A673 (cell line): ENCODE results near the gene CRISPLD2.

Source experiments
- EZH2 ChIP-seq: fragments of 200-600 bp; sonication (generic); IDR thresholded peaks from 2 replicates; pipeline ENCODE4 v1.6.1; 2017; ENCODE audit warnings: borderline replicate concordance, low read depth, mild to moderate bottlenecking, mixed read lengths, antibody characterized with exemption, low read length; ENCODE audit not compliant: poor library complexity, severe bottlenecking
- TF ChIP-seq, protein P1 (sequence below): fragments of 300-800, 200-600 bp; sonication (generic); conservative IDR thresholded peaks from 2 replicates; pipeline ENCODE4 v1.5.1; 2017; ENCODE audit warnings: low read depth, mild to moderate bottlenecking, antibody characterized with exemption, low read length, moderate library complexity, mixed read lengths

DNA sequence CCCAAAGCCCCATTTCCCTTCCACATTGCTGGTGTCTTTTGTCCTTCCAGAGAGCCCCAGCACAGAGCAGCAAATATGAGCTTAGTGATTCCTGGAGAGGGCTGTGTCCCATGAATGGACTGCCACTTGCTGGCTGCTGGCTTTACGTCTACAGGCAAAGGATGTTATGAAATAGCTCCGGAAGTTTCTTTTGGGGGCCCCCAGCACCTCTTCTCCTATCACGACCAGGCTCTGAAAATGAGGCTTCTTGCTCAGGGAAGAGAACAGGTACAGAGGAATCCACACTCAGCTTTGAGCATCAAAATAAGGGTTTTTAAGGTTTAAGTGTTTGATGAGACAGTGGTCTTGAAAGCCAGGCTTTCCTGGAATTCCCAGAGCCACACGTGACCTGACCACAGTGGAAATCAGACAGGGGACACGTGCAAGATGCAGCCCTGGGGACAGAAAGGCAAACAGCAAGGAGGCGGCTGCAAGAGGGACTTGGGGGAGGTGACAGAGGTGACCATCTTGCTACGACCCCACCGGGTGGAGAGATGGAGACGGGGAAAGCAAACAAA, 133.5 kb downstream of the CRISPLD2 start:
- TF ChIP-seq, protein P1, sequence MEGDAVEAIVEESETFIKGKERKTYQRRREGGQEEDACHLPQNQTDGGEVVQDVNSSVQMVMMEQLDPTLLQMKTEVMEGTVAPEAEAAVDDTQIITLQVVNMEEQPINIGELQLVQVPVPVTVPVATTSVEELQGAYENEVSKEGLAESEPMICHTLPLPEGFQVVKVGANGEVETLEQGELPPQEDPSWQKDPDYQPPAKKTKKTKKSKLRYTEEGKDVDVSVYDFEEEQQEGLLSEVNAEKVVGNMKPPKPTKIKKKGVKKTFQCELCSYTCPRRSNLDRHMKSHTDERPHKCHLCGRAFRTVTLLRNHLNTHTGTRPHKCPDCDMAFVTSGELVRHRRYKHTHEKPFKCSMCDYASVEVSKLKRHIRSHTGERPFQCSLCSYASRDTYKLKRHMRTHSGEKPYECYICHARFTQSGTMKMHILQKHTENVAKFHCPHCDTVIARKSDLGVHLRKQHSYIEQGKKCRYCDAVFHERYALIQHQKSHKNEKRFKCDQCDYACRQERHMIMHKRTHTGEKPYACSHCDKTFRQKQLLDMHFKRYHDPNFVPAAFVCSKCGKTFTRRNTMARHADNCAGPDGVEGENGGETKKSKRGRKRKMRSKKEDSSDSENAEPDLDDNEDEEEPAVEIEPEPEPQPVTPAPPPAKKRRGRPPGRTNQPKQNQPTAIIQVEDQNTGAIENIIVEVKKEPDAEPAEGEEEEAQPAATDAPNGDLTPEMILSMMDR, result no peak
- no peak for TF ChIP-seq EZH2
